Measurements from ENCODE around the gene MRPS10.

- TF ChIP-seq CTCF (IDR thresholded peaks at IDR 0.05) (no peak), POLR2A (IDR thresholded peaks at IDR 0.05) (no peak)
Measured at GRCh38 chr6:42264852-42265390, 47.3 kb upstream of the MRPS10 start.

Data from body of pancreas (tissue), 4 donors.